OCI-M1 (cell line): ENCODE measurements around the gene INPP5A.

Source experiments
- DNase-seq: peaks from one replicate; lab custom pipeline; 2025; lab: John Stamatoyannopoulos, UW

The INPP5A gene

DNA sequence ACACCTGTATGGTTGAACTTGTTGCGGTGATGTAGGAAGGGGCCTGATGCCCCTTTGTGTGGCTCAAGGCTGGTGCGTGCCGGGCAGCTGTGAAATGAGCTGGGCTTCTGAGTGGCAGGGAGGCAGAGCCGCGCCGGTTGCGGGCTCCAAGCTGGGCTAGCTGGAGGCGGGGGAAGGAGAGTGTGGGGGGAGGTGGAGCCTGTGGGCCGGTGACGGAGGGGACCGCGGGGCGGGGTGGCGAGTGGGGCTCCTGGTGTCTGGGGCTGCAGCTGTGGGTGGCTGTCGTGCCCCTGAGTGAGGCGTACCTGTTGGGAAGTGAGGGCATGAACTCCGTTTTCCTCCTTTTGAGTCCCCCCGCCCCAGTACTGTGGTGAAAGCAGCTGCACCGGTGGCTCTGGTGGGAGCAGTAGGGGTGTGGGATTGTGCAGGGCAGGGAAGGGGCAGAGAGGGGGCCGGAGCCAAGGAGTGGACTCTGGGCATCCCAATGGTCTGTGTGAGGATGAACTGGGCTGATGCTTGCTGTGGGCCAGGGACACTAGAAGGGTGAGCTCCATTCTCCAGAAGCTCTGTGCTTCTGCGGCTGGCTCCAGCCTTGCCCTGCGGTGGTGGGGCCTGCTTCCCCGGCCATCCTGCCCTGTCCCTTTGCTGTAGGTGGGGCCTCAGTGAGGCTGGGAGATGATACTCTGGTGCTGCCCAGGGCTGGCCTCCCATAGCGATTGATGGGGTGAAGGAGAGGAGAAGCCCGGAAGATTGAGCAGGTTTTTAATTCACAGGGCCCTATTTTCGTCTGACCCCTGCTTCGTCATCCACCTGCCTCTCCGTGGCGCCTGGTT, 41.7 kb downstream of the INPP5A start:
- DNase-seq: no peak

DNA sequence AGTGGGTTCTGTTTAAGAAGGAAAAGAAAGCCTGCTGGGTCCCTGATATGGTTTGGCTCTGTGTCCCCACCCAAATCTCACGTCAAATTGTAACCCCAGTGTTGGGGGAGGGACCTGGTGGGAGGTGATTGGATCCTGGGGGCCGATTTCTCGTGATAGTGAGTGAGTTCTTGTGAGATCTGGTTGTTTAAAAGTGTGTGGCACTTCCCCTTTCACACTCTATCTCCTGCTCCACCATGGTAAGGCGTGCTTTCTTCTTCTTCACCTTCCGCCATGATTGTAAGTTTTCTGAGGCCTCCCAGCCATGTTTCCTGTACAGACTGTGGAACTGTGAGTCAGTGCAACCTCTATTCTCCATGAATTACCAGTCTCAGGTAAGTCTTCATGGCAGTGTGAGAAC, 42.6 kb downstream of the INPP5A start:
- DNase-seq: peak; percentile 54

- no peak for DNase-seq
Observed at GRCh38 chr10:132580617-132581016, 43.0 kb downstream of the INPP5A start.

GRCh38 chr10:132582137-132582536, 44.5 kb downstream of the INPP5A start:
- no peak for DNase-seq

DNA sequence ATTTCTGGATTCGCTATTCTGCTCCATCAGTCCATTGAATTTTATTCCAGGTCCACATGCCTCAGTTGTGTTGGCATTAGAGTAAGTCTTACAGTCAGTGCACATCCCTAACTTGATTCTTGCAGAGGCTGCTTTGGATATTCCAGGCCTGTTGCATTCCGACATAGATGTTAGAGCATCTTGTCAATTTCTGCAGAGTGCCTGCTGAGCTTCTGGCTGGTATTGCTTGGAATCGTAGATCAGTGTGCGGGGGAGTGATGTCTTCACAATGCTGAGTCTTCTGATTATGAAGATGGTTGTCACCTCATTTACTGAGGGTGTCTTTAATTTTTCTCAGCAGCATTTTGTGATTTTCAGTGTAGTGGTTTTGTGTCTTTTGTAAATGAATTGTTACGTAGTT, 45.2 kb downstream of the INPP5A start:
- no peak for DNase-seq

- no peak for DNase-seq
Observed at GRCh38 chr10:132583456-132583855, 45.9 kb downstream of the INPP5A start.

DNA sequence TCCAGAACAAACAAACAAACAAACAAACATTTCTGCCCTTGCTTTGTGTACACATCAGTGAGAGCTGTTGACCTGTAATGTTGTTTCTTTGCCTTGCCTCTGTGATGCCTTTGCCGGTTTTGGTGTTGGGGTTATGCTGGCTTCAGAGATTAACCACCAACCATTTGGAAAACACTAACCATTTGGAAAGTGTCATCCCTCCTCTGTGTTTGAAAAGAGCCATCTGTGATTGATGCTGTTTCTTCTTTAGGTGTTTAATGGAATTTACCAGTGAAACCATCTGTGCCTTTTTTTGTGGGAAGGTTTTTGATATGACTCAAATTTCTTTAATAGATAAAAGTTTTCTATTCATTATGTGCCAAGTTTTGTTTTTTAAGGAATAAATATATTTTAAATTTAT, 46.5 kb downstream of the INPP5A start:
- DNase-seq: no peak

DNA sequence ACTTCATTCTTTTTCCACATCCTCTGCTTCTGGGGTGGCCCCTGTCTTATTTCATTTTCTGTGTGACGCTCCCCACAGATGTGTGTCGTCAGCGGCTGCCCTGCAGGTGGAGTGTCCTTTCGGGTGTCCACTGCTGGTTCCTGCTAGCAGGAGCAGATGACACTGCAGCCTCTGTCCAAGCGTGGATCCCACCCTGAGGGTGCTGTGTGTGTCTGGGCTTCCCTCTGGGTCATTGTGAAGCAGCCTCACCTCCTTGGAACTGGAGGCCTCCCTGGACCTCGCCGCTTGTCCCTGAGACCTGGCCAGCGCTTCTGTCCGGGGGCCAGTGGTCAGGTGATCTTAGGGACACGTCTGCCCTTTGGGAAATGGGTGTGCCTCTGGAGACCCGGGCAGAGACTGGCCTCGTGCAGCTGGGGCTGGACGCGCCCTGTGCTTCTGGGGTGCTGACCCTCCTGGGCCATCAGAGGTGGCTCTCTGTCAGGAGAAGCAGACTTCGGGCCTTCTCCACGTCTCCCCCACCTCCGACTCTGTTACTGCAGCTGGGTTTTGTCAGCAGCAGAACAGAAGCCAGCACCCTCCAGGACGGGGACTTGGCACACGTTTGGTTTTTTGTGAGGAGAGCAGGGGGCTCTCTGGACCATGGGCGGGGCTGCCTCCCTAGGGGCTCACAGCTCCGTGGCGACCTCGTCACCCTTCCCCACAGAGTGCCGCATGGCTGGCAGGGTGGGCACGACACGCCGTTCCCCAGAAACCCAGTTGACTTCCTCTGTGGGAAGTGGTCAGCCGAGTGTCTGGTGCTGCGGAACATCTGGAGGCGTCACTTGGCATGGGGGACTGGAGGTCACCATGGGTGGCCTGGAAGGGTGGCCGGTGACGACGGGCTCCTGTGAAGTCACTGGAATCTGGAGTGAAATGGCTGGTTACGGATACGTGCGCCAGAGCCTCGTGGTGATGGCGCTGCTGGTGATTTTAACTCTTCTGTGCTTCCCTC, 48.4 kb downstream of the INPP5A start:
- DNase-seq: no peak

- DNase-seq: no peak
Observed at GRCh38 chr10:132586739-132587138, 49.2 kb downstream of the INPP5A start.

DNA sequence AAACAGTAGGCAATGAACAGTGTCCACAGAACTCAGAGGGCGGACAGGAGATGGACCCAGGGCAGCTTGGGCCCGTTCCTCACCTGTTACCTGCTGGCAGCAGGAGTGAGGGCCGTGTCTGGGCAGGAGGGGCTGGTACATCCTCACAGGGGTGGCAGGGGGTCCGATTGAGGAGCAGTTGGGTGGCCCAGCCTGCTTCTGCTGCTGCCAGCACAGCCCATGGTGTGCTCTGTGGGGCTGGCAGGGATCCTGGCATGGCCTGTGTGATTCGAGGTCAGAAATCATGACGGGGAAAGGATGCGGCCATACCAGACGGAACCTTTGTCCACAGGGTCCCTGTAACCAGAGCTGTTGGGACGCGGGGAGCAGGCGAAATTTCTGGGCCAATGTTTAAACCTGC, 49.6 kb downstream of the INPP5A start:
- no peak for DNase-seq

GRCh38 chr10:132588301-132589013, 50.9 kb downstream of the INPP5A start:
- DNase-seq: peak; percentile 73

DNA sequence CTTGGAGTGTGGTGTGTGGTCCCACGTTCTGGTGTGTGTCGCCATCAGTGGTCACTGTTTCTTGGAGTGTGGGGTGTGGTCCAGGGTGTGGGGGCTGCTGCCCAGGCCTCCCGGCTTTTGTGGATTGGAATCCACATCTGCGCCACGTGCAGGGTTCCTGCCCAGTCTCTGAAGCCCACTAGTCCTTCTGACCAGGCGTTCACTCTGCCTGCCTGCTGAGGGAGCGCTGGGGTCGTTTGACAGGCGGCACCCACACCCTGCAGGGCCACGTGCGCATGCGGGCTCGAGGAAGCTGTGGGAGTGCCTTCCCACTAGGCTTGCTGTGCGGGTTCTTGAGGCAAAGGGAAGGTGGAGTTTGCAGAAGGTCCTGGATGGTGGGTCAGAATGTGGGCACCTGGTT, 51.4 kb downstream of the INPP5A start:
- no peak for DNase-seq

- DNase-seq: no peak
Observed at GRCh38 chr10:132589681-132590080, 52.1 kb downstream of the INPP5A start.

- no peak for DNase-seq
Observed at GRCh38 chr10:132590094-132590751, 52.6 kb downstream of the INPP5A start.

GRCh38 chr10:132590752-132591121, 53.1 kb downstream of the INPP5A start:
- no peak for DNase-seq

DNA sequence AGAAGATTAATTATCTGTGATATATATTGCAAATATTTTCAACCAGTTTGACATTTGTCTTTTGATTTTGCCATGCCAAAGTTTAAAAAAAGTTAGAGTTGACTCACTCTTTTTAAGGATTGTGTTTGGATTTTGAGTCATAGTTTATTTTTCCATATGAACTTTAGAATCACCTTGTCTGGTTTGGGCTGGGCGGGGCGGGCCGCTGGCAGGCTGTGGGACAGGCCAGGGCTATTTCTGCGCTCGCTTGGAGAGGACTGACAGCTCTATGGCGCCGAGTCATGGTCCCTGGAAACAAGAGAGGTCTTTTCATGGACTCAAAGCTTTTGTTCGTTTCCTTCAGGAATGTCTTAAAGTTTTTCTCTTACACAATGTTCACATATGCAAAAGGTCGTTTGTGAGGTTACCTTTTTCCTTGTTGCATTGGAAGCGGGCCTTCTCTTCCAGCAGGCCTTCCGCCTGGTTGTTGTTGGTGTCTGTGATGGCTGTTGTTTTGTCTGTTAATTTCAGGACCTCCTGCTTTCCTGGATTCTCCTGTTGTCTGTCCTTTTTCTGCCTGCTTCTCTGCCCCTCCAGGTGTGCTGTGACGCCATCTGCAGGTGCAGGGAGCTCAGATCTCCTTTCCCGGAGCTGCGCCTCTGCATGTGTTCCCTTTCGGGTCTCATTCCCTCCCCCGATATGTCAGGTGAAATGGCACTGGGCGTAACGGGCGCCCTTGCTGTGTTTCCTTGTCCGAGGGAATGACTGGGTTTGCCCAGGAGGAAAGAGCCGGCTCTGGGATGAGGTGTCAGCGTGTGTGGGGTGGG, 53.8 kb downstream of the INPP5A start:
- no peak for DNase-seq

GRCh38 chr10:132592790-132593383, 55.3 kb downstream of the INPP5A start:
- no peak for DNase-seq

DNA sequence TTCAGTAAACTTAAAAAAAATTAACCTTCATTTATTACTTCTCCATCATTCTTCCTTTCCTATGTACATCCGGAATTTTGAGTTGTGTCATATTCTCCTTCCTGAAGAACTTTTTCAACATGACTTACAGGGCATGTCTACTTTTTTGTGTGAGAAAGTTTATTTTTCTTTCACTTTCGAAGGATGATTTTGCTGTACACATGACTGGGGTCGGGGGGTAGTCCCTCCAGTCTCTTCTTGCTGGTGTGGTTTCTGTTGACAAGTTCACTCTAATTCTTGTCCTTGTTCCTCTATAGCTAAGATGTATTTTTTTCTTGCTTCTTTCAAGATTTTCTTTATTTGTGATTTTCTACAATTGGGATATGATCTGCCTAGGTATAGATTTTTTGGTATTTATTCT, 55.8 kb downstream of the INPP5A start:
- DNase-seq: peak; percentile 46

- no peak for DNase-seq
Observed at GRCh38 chr10:132593900-132594876, 56.6 kb downstream of the INPP5A start.
